M059J (cell line): ENCODE results near the gene TASL. TPM values are rescaled to one million over a fixed set of nuclear protein-coding genes. Genes with fewer than 3 reads are reported as not detected.
"Not testable (repeated sequence)": the region's sequence is repeated elsewhere in the genome, so short reads cannot be mapped to it uniquely, and the experiment has no call there.

Source experiments
- DNase-seq: peaks from one replicate; pipeline ENCODE4 v3.0.0-alpha.2; 2012; ENCODE audit warnings: low read depth
- total RNA-seq: library from RNA; depleted of rRNA; stranded (reverse); fragments of >200 nt; shearing (Covaris generic); gene quantifications from 2 replicates; pipeline ENCODE4 v1.2.3, GENCODE V29; 2014; rRNA removed

Gene TASL
- 0.37 TPM in 1 of 2 replicates, not detected in the other for total RNA-seq

- peak; percentile 43 for DNase-seq
Measured at GRCh38 chrX:30577362-30577991, at the start of gene TASL. Gene TASL, minus strand, starts transcription at chrX:30577766. Its CDS starts 17,411 bp downstream, at chrX:30560355.

- DNase-seq, result no peak
Measured at GRCh38 chrX:30626402-30626801, 48.8 kb upstream of the TASL start.

- no peak for DNase-seq
Measured at GRCh38 chrX:30622361-30622760, 44.8 kb upstream of the TASL start.

GRCh38 chrX:30620980-30621618, 43.5 kb upstream of the TASL start:
- peak; percentile 87 for DNase-seq

DNA sequence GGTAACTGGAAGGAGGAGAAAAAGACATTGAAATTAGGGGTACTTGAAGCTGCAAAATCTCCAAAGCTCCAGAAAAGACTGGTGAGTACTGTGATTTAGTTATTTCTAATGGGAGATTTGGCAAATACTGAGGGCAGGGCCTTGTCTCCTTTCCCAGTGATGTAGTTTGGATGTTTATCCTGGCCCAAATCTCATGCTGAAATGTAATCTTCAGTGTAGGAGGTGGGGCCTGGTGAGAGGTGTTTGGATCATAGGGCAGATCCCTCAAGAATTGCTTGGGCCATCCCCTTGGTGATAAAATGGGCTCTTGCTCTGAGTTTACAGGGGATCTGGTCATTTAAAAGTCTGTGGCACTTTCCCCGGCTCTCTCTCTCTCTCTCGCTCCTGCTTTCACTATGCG, 42.6 kb upstream of the TASL start:
- no peak for DNase-seq

- peak; percentile 17 for DNase-seq
Measured at GRCh38 chrX:30618160-30618765, 40.7 kb upstream of the TASL start.

- no peak for DNase-seq
Measured at GRCh38 chrX:30615229-30615628, 37.7 kb upstream of the TASL start.

- DNase-seq, result no peak
Measured at GRCh38 chrX:30613721-30614120, 36.2 kb upstream of the TASL start.

- no peak for DNase-seq
Measured at GRCh38 chrX:30612250-30612655, 34.7 kb upstream of the TASL start.

DNA sequence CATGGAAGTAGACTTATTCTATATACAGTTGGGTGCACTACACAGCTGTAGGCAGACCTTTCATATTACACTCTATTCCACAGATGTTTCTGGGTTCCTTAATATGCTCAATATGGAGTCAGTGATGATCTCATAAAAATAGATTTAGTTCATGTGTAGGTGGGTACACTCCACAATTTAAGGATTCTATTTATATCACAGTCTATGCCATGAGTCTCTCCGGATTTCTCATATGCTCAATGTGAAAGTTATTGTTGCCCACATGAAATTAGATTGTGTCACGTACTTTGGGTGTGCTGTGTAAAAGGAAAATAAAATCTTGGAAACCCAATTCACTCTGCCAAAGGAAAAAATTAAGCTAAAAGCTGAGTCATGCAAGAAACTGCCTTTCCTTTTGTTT, 32.5 kb upstream of the TASL start:
- DNase-seq, result no peak

GRCh38 chrX:30607155-30607554, 29.6 kb upstream of the TASL start:
- DNase-seq, result no peak

DNA sequence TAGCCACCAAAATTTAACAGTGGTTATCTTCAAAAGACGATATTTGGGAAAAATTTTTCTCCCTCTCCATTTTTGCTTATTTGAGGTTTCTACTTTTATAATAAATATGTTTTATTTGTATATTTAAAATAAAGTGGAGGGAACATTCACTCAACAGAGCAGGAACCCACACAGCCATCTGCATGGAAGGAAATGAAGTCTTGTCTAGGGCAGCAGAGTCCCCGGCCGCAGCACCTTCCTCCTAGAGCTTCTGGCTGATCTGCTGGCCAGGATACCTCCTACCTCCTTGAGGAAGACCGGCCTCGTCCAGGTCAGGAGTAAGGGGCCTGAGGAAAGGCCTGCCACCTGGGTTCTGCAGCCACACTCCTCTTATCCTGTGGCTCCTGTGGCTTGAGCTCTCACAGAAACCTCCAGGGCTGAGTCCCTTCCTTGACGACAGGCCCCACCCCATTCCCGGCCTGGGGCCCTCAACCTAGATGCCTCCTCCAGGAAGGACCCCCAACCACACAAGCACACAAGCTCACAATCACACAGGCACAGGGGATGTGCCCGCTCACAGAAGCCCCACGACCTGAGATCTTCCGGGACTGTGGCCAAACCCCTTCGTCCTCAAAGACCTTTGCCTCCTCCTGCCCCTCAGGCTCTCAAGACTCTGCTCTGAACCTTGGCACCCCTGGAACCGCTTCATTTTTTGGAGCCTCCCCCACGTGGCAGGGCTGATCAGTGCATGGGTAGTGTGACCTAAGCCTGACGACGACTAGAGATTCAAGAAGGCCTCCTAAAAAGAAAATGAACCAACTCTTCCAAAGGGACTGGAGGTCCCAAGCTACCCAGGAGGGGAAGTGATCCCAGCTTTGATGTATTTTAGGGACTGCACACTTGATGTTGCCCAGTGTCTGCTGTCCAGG, 23.0 kb upstream of the TASL start:
- not testable (repeated sequence) for DNase-seq

GRCh38 chrX:30597216-30598012, 19.8 kb upstream of the TASL start:
- DNase-seq, result no peak

- DNase-seq, result peak; percentile 35
Measured at GRCh38 chrX:30593440-30594200, 16.1 kb upstream of the TASL start.

DNA sequence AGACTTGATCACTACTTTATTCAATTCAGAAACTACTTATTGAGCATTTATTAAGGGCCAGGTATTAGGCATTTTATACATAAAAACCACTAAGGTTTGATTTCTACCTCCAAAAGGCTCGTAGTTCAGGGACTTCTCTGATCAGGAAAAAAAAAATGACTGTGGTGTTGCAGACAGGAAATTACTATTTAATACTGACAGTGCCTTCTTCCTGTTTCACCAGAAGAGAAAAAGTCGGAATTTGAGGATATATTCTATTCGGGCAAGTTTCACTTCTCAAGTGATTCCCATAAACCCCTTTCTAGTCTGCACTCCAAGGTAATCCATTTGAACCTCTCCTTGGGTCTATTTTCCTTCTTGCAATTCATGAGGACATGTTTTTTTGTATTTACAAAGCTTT, 15.3 kb upstream of the TASL start:
- DNase-seq, result no peak

- DNase-seq, result no peak
Measured at GRCh38 chrX:30590368-30590767, 12.8 kb upstream of the TASL start.

GRCh38 chrX:30589146-30589888, 11.8 kb upstream of the TASL start:
- no peak for DNase-seq

DNA sequence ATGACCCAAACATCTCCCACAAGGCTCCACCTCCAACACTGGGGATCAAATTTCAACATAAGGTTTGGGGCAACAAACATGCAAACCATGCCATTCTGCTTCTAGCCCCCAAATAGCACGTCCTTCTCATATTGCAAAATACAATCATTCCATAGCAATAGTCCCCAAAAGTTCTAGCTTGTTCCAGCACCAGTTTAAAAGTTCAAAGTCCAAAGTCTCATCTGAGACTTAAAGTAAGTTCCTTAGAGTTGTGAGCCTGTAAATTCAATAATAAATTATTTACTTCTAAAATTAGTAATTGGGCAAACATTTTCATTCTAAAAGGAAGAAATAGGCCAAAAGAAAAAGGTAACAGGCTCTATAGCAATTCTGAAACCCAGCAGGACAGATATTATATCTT, 8.9 kb upstream of the TASL start:
- no peak for DNase-seq

DNA sequence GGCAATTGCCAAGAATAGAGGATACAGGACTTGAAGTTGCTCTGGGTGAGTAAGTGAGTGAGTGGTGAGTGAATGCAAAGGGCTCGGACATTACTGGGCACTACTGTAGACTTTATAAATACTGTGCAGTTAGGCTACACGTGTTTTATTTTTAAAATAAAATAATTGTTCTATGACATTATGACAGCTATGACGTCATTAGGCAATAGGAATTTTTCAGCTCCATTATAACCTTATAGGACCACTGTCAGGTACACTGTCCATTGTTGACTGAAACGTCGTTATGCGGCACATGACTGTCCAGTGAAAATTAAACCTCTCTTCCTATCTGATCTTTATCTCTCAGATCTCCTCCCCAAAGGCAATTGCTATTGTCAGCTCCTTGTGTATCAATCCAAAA, 5.1 kb upstream of the TASL start:
- DNase-seq, result no peak

DNA sequence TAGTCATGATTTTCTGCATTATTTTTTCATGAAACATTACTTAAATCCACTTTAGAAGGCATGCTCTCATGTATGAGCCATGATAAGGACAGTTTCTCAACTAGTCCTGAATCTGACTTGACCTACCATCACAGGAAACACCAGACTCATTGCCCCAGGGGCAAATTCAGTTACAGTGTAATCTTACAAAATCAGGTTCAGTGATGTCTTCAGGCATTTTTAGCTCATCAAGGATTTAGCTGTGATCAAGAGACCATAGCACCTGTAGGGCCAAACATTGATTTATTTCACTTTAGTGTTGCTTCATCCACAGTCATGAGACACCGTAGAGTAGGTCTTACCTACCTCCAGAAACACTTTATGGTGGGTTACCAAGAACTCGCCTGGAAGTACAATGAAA, 3.1 kb upstream of the TASL start:
- DNase-seq, result peak; percentile 57
